ENCODE data around the gene GBE1.

DNA sequence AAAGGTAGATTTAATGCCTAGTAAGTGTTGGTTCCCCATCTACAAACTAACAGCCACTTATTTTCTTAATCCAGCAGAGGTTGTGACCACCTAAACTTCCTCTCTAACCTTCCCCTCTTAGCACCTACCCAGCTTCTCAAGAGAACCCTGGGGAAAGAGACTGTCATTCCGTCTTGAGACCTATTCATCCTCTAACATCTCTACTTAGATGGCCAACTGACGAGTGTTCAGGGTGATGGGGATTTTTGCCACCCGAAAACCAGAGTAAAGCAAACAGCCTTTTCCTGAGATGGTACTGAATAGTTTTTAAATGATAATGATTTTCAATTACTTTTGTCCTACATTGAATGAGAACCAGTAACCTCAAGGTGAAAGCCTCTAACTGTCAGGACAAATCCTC, 9.3 kb upstream of the GBE1 start:
- TF ChIP-seq, protein P1, sequence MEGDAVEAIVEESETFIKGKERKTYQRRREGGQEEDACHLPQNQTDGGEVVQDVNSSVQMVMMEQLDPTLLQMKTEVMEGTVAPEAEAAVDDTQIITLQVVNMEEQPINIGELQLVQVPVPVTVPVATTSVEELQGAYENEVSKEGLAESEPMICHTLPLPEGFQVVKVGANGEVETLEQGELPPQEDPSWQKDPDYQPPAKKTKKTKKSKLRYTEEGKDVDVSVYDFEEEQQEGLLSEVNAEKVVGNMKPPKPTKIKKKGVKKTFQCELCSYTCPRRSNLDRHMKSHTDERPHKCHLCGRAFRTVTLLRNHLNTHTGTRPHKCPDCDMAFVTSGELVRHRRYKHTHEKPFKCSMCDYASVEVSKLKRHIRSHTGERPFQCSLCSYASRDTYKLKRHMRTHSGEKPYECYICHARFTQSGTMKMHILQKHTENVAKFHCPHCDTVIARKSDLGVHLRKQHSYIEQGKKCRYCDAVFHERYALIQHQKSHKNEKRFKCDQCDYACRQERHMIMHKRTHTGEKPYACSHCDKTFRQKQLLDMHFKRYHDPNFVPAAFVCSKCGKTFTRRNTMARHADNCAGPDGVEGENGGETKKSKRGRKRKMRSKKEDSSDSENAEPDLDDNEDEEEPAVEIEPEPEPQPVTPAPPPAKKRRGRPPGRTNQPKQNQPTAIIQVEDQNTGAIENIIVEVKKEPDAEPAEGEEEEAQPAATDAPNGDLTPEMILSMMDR (optimal IDR thresholded peaks at IDR 0.05 in 1 of 3, IDR thresholded peaks at IDR 0.05 in 1 of 3, conservative IDR thresholded peaks at IDR 0.05 in 1 of 3; ENCODE audit: extremely low read depth in 1 of 3, insufficient read depth in 2 of 3, low read length in 3 of 3): no peak
- TF ChIP-seq EZH2 (IDR thresholded peaks at IDR 0.05; ENCODE audit: low read length): no peak

All from keratinocyte (primary cell).